B cell (primary cell): ENCODE data around the gene TNF. TPM values are rescaled to one million over a fixed set of nuclear protein-coding genes. Genes with fewer than 3 reads are reported as not detected.
A peak's percentile ranks its signal among the peaks of the same experiment; 100 is the strongest.

Source experiments
- ATAC-seq: fragments of 200-7000 bp; cut with Tn5 transposase; one replicate; pipeline ENCODE4 v1.10.0; 2021; ENCODE audit warnings: low read depth, mild to moderate bottlenecking, moderate number of reproducible peaks, moderate library complexity
- CTCF ChIA-PET: fragments of 350-600 bp; sonication (Branson Sonifier 250); formaldehyde crosslinking; loops from one replicate; lab custom pipeline; 2021; ENCODE audit warnings: antibody characterized with exemption, inconsistent platforms; lab: Charles Lee
- POLR2A ChIA-PET: fragments of 350-600 bp; sonication (Branson Sonifier 250); formaldehyde crosslinking; loops from one replicate; lab custom pipeline; 2021; ENCODE audit warnings: antibody characterized with exemption; lab: Charles Lee
- DNase-seq: peaks from one replicate; pipeline ENCODE4 v3.0.0; 2013
- H2AFZ ChIP-seq: 2 replicates; pipeline ENCODE4 v1.6.1; 2012; ENCODE audit warnings: mild to moderate bottlenecking, low read depth, low read length; ENCODE audit not compliant: insufficient read depth, poor library complexity, severe bottlenecking
- H3K27ac ChIP-seq, 2 donors: 1 replicate in 1 of 2; 2 replicates in 1 of 2; pipeline ENCODE4 v1.5.1; 2012 to 2013; ENCODE audit warnings: low read length in 2 of 2, mild to moderate bottlenecking in 2 of 2, moderate library complexity in 1 of 2
- H3K27me3 ChIP-seq, 4 experiments: fragments of 200-600 bp in 1 of 4; sonication (generic) in 1 of 4; replicated peaks in 1 of 4; 1 replicate in 2 of 4; 2 replicates in 2 of 4; pipeline versions ENCODE4 v1.6.1 to v1.7.0; 2013 to 2016; ENCODE audit warnings: low read length in 3 of 4, mild to moderate bottlenecking in 2 of 4, mixed read lengths in 1 of 4, moderate library complexity in 1 of 4; ENCODE audit not compliant: insufficient read depth in 4 of 4, control insufficient read depth in 3 of 4; ENCODE audit errors: control extremely low read depth in 1 of 4
- H3K36me3 ChIP-seq, 2 experiments: replicated peaks in 1 of 2; 1 replicate in 1 of 2; 2 replicates in 1 of 2; pipeline versions ENCODE4 v1.6.1 to v1.7.1; 2013; ENCODE audit warnings: low read length in 1 of 2; ENCODE audit not compliant: insufficient read depth in 2 of 2, control insufficient read depth in 1 of 2; ENCODE audit errors: control extremely low read depth in 1 of 2, extremely low read depth in 1 of 2
- H3K4me1 ChIP-seq, 2 donors: fragments of 200-600 bp in 1 of 2; sonication (generic) in 1 of 2; 1 replicate in 1 of 2; 2 replicates in 1 of 2; pipeline versions ENCODE4 v1.5.1 to v1.6.1; 2013 to 2017; ENCODE audit warnings: low read length in 2 of 2; ENCODE audit not compliant: control insufficient read depth in 2 of 2, insufficient read depth in 2 of 2
- H3K4me2 ChIP-seq: replicated peaks from 2 replicates; pipeline ENCODE3; 2012; ENCODE audit warnings: mild to moderate bottlenecking, low read depth, low read length; ENCODE audit not compliant: poor library complexity, severe bottlenecking
- H3K4me3 ChIP-seq, 5 experiments: fragments of 200-600 bp in 1 of 5; sonication (generic) in 1 of 5; 1 replicate in 3 of 5; 2 replicates in 2 of 5; pipeline versions ENCODE4 v1.5.1 to v1.7.0; 2011 to 2016; ENCODE audit warnings: low read length in 4 of 5, mild to moderate bottlenecking in 4 of 5, low read depth in 2 of 5, control low read depth in 1 of 5, moderate library complexity in 1 of 5; ENCODE audit not compliant: insufficient read depth in 1 of 5; ENCODE audit errors: control extremely low read depth in 1 of 5, extremely low read depth in 1 of 5
- H3K79me2 ChIP-seq: fragments of 200-600 bp; sonication (generic); one replicate; pipeline ENCODE4 v1.6.0; 2016; ENCODE audit warnings: low read length; ENCODE audit not compliant: control insufficient read depth, insufficient read depth
- H3K9ac ChIP-seq: fragments of 200-600 bp; sonication (generic); 2 replicates; pipeline ENCODE4 v1.6.1; 2017; ENCODE audit warnings: mild to moderate bottlenecking, low read length, moderate library complexity
- H3K9me3 ChIP-seq, 3 donors: one replicate each; pipeline versions ENCODE4 v1.6.1 to v1.7.1; 2013; ENCODE audit warnings: low read length in 2 of 3; ENCODE audit not compliant: control insufficient read depth in 2 of 3, insufficient read depth in 1 of 3; ENCODE audit errors: control extremely low read depth in 1 of 3
- H4K20me1 ChIP-seq: 2 replicates; pipeline ENCODE4 v1.6.0; 2012; ENCODE audit warnings: mild to moderate bottlenecking, low read length; ENCODE audit not compliant: insufficient read depth, control insufficient read depth, poor library complexity, severe bottlenecking
- H3K27ac Mint-ChIP-seq: one replicate; pipeline ENCODE4 v1.8.0; 2021; ENCODE audit warnings: mixed read lengths
- H3K27me3 Mint-ChIP-seq: one replicate; pipeline ENCODE4 v1.8.0; 2021; ENCODE audit warnings: mixed read lengths
- H3K4me1 Mint-ChIP-seq: one replicate; pipeline ENCODE4 v1.8.0; 2021; ENCODE audit warnings: mixed read lengths
- H3K4me3 Mint-ChIP-seq: one replicate; pipeline ENCODE4 v1.8.0; 2021; ENCODE audit warnings: mixed read lengths
- H3K9me3 Mint-ChIP-seq: one replicate; pipeline ENCODE4 v1.8.0; 2022; ENCODE audit warnings: mixed read lengths; ENCODE audit not compliant: insufficient read depth
- CTCF ChIP-seq: fragments of 200-600 bp; IDR thresholded peaks from one replicate; pipeline ENCODE4 v1.8.0; 2022; ENCODE audit warnings: antibody characterized with exemption, mild to moderate bottlenecking
- EZH2 ChIP-seq: IDR thresholded peaks from 2 replicates; pipeline ENCODE4 v1.6.1; 2012; ENCODE audit warnings: borderline replicate concordance, low read depth, mild to moderate bottlenecking, moderate library complexity, low read length; ENCODE audit not compliant: insufficient read depth, poor library complexity, severe bottlenecking
- WGBS: methylation state at CpG from one replicate; pipeline ENCODE4 v1.1.5; 2013; ENCODE audit warnings: missing lambda C conversion rate; ENCODE audit not compliant: insufficient coverage; 5-methylcytosine and 5-hydroxymethylcytosine counted together
- intact Hi-C: fragments of 100-400 bp; cut with micrococcal nuclease; formaldehyde crosslinking; loops from one replicate; pipeline ENCODE4 v1.10.0; 2022
- polyA plus RNA-seq: library from polyadenylated mRNA; depleted of rRNA; stranded (reverse); fragments of >200 nt; gene quantifications from 2 replicates; pipeline ENCODE4 v1.2.3, GENCODE V29; 2012
- total RNA-seq, 2 donors: library from RNA; stranded (reverse); fragments of 120-200 nt in 1 of 2; gene quantifications; 1 replicate in 1 of 2; 2 replicates in 1 of 2; pipeline versions ENCODE4 v1.2.3 to v1.2.4, GENCODE V29; 2013 to 2022

TNF gene
- total and polyA plus RNA-seq, 2 donors (not counting 1 experiment from before 2014, with no cell fraction given), result 21.9 to 22.2 TPM

- CTCF ChIA-PET, result interaction anchor here (29.4 kb wide), 1 partner anchor 34 kb away, joined by 2241 read pairs; the partner anchor contains the start of genes LST1, LTB, NCR3 and TNF
- H3K4me3 Mint-ChIP-seq, result no peak overlapping the region
- no peaks in the 10 kb centered on the region for H3K9me3 Mint-ChIP-seq
- H3K4me2 ChIP-seq, result peak overlapping the region; percentile 35
- peaks cover 58 to 64% of the 10 kb centered on the region in 2 donors for H3K4me1 ChIP-seq
- WGBS, result no CpG with 5 or more reads among the region's 3 CpGs
- H3K4me1 Mint-ChIP-seq, result peaks cover 68% of the 10 kb centered on the region
- TF ChIP-seq CTCF (no peak), EZH2 (no peak)
- ATAC-seq (no peak), DNase-seq (no peak)
- no peaks in the 10 kb centered on the region for H3K27me3 Mint-ChIP-seq
- H3K36me3 ChIP-seq, result peaks cover 0 to 3% of the 10 kb centered on the region in 2 experiments
- no peak overlapping the region for H3K9ac ChIP-seq
- H3K27ac ChIP-seq, result no peak overlapping the region
- no peak overlapping the region for H2AFZ ChIP-seq
- no peaks in the 10 kb centered on the region for H3K9me3 ChIP-seq
- intact Hi-C loops, result no loop called here
- peaks cover 20% of the 10 kb centered on the region for H4K20me1 ChIP-seq
- H3K79me2 ChIP-seq, result peaks cover 51% of the 10 kb centered on the region
- no peak overlapping the region for H3K4me3 ChIP-seq
- POLR2A ChIA-PET, result interaction anchor here (0.6 to 42.6 kb wide), 3 partner anchors 9 to 175 kb away, joined by 3 to 1450 read pairs (median 4); partner anchors contain the start of genes LST1, LTA, LTB and NCR3
- no peak overlapping the region for H3K27ac Mint-ChIP-seq
- no peaks in the 10 kb centered on the region for H3K27me3 ChIP-seq
Measured at GRCh38 chr6:31556307-31556706, 19.1 kb upstream of the TNF start.
